WTC11 (cell line): ENCODE results near the gene MAMLD1. TPM values are rescaled to one million over a fixed set of nuclear protein-coding genes. Genes with fewer than 3 reads are reported as not detected.

Experiments used
- ATAC-seq: fragments of 200-7000 bp; cut with Tn5 transposase; 2 replicates; pipeline ENCODE4 v1.10.0; 2021; ENCODE audit warnings: mild to moderate bottlenecking, moderate library complexity
- CTCF ChIA-PET: fragments of 300-600 bp; sonication (Branson Sonifier 250); formaldehyde crosslinking; loops from one replicate; lab custom pipeline; 2021; ENCODE audit warnings: antibody characterized with exemption; lab: Charles Lee
- POLR2A ChIA-PET: fragments of 350-600 bp; sonication (Branson Sonifier 250); formaldehyde crosslinking; loops from one replicate; lab custom pipeline; 2021; ENCODE audit warnings: antibody characterized with exemption; lab: Charles Lee
- DNase-seq: peaks from one replicate; pipeline ENCODE4 v3.0.0; 2021; ENCODE audit warnings: low spot score
- H3K27ac Mint-ChIP-seq: 2 replicates; pipeline ENCODE4 v1.8.0; 2021; ENCODE audit warnings: mixed read lengths
- H3K27me3 Mint-ChIP-seq: 2 replicates; pipeline ENCODE4 v1.8.0; 2021; ENCODE audit warnings: low read depth, mild to moderate bottlenecking, moderate library complexity, mixed read lengths
- H3K36me3 Mint-ChIP-seq: 2 replicates; pipeline ENCODE4 v1.8.0; 2021; ENCODE audit warnings: mixed read lengths
- H3K4me1 Mint-ChIP-seq: 2 replicates; pipeline ENCODE4 v1.8.0; 2022; ENCODE audit warnings: mixed read lengths
- H3K4me3 Mint-ChIP-seq: 2 replicates; pipeline ENCODE4 v1.8.0; 2021; ENCODE audit warnings: mild to moderate bottlenecking, moderate library complexity, mixed read lengths
- H3K9me3 Mint-ChIP-seq: 2 replicates; pipeline ENCODE4 v1.8.0; 2021; ENCODE audit warnings: mixed read lengths
- AFF4 ChIP-seq: sonication (generic); formaldehyde crosslinking; IDR thresholded peaks from 2 replicates; pipeline ENCODE4 v1.8.1; 2023; ENCODE audit warnings: mild to moderate bottlenecking, missing genetic modification reagents, borderline replicate concordance
- E2F1 ChIP-seq: sonication (generic); formaldehyde crosslinking; IDR thresholded peaks from 2 replicates; pipeline ENCODE4 v1.8.0; 2022; ENCODE audit warnings: mild to moderate bottlenecking, missing genetic modification reagents
- E2F5 ChIP-seq: sonication (generic); formaldehyde crosslinking; IDR thresholded peaks from 2 replicates; pipeline ENCODE4 v1.8.1; 2022; ENCODE audit warnings: mild to moderate bottlenecking, moderate library complexity, missing genetic modification reagents
- ELF4 ChIP-seq: sonication (generic); formaldehyde crosslinking; IDR thresholded peaks from 2 replicates; pipeline ENCODE4 v1.8.1; 2022; ENCODE audit warnings: low read depth, mild to moderate bottlenecking, moderate library complexity, missing genetic modification reagents
- ERG ChIP-seq: fragments of 250-450 bp; sonication (Bioruptor Pico); IDR thresholded peaks from 2 replicates; pipeline ENCODE4 v1.8.0; 2021; ENCODE audit warnings: mild to moderate bottlenecking
- ETV6 ChIP-seq: sonication (generic); formaldehyde crosslinking; IDR thresholded peaks from 2 replicates; pipeline ENCODE4 v1.8.1; 2022; ENCODE audit warnings: mild to moderate bottlenecking, missing genetic modification reagents
- GABPB1 ChIP-seq: sonication (generic); formaldehyde crosslinking; IDR thresholded peaks from 2 replicates; pipeline ENCODE4 v1.8.1; 2023; ENCODE audit warnings: mild to moderate bottlenecking, missing genetic modification reagents
- KAT7 ChIP-seq: sonication (generic); formaldehyde crosslinking; IDR thresholded peaks from 2 replicates; pipeline ENCODE4 v1.8.1; 2023; ENCODE audit warnings: missing genetic modification reagents, mild to moderate bottlenecking, borderline replicate concordance
- MAX ChIP-seq: sonication (generic); formaldehyde crosslinking; IDR thresholded peaks from 2 replicates; pipeline ENCODE4 v1.8.0; 2022; ENCODE audit warnings: mild to moderate bottlenecking, missing genetic modification reagents
- STAT6 ChIP-seq: sonication (generic); formaldehyde crosslinking; conservative IDR thresholded peaks from 2 replicates; pipeline ENCODE4 v1.8.1; 2023; ENCODE audit warnings: mild to moderate bottlenecking, low read depth, missing genetic modification reagents, moderate library complexity
- ZMAT4 ChIP-seq: fragments of 250-450 bp; sonication (Bioruptor Pico); IDR thresholded peaks from 2 replicates; pipeline ENCODE4 v1.9.0; 2021; ENCODE audit warnings: mild to moderate bottlenecking
- ZNF121 ChIP-seq: sonication (generic); formaldehyde crosslinking; IDR thresholded peaks from 2 replicates; pipeline ENCODE4 v1.8.0; 2023; ENCODE audit warnings: missing genetic modification reagents
- ZNF138 ChIP-seq: sonication (generic); formaldehyde crosslinking; conservative IDR thresholded peaks from 2 replicates; pipeline ENCODE4 v1.8.1; 2022; ENCODE audit warnings: mild to moderate bottlenecking, moderate library complexity, missing genetic modification reagents
- ZNF425 ChIP-seq: fragments of 250-450 bp; sonication (Bioruptor Pico); conservative IDR thresholded peaks from 2 replicates; pipeline ENCODE4 v1.9.0; 2021; ENCODE audit warnings: mild to moderate bottlenecking
- ZNF512 ChIP-seq: sonication (generic); formaldehyde crosslinking; IDR thresholded peaks from 2 replicates; pipeline ENCODE4 v1.8.1; 2022; ENCODE audit warnings: missing genetic modification reagents, borderline replicate concordance
- ZSCAN18 ChIP-seq: fragments of 250-450 bp; sonication (Bioruptor Pico); IDR thresholded peaks from 2 replicates; pipeline ENCODE4 v2.1.2; 2022; ENCODE audit warnings: mild to moderate bottlenecking, moderate library complexity
- total RNA-seq: library from RNA; stranded (reverse); gene quantifications from 3 replicates; pipeline ENCODE4 v1.2.3, GENCODE V29; 2021

MAMLD1 gene
- total RNA-seq, 1 experiment from 2014 or later, result 0.35 TPM

- TF ChIP-seq ZNF425 (CRISPR knock-in tag) (no peak), ERG (CRISPR knock-in tag) (no peak), ZNF138 (CRISPR knock-in tag) (no peak), ZSCAN18 (CRISPR knock-in tag) (no peak), ZNF121 (CRISPR knock-in tag) (no peak), ETV6 (no peak)
Observed at GRCh38 chrX:150551963-150552362, 188.8 kb downstream of the MAMLD1 start (continued).

- ChIA-PET CTCF (interaction anchor here (1.2 kb wide), 1 partner anchor 14 kb away, joined by 4 read pairs; no protein-coding TSS in a partner anchor), POLR2A (interaction anchor here (0.9 kb wide), 1 partner anchor 10 kb away, joined by 3 read pairs; the partner anchor contains the start of gene MTM1)
- no peaks in the 10 kb centered on the region for H3K36me3 Mint-ChIP-seq
- no peak for DNase-seq
- no peak overlapping the region for H3K27ac Mint-ChIP-seq
- peaks cover 13% of the 10 kb centered on the region for H3K4me1 Mint-ChIP-seq
- H3K27me3 Mint-ChIP-seq, result peaks cover 14% of the 10 kb centered on the region
- peak overlapping the region; percentile 39 for H3K4me3 Mint-ChIP-seq
- ATAC-seq, result peak; percentile 85
- no peaks in the 10 kb centered on the region for H3K9me3 Mint-ChIP-seq
- TF ChIP-seq ZNF512 (CRISPR knock-in tag) (no peak), ZMAT4 (CRISPR knock-in tag) (no peak), STAT6 (CRISPR knock-in tag) (no peak), MAX (CRISPR knock-in tag) (no peak), GABPB1 (no peak), ELF4 (CRISPR knock-in tag) (no peak), ZNF425 (CRISPR knock-in tag) (no peak), AFF4 (CRISPR knock-in tag) (no peak), KAT7 (CRISPR knock-in tag) (no peak), E2F5 (no peak), E2F1 (CRISPR knock-in tag) (no peak)
Observed at GRCh38 chrX:150558424-150558823, 195.3 kb downstream of the MAMLD1 start.
